HepG2 (cell line): ENCODE measurements around the gene TRMT6. TPM values are rescaled to one million over a fixed set of nuclear protein-coding genes. Genes with fewer than 3 reads are reported as not detected.

Experiments
- ATAC-seq: fragments of 200-7000 bp; cut with Tn5 transposase; 3 replicates; pipeline ENCODE4 v1.9.1; 2020; ENCODE audit warnings: mild to moderate bottlenecking, moderate library complexity
- BruUV-seq: library from RNA; stranded (reverse); fragments of 400-500 nt; replicated peaks from 2 replicates; lab custom pipeline; 2021; lab: Mats Ljungman, UMichigan
- CTCF ChIA-PET: fragments of 300-600 bp; formaldehyde crosslinking; extraction: SDS; loops from one replicate; lab custom pipeline; 2021; ENCODE audit warnings: low total read pairs, inconsistent platforms, low intra/inter-chr PET ratio; lab: Yijun Ruan, JAX
- POLR2A ChIA-PET: fragments of 350-600 bp; sonication (Branson Sonifier 250); formaldehyde crosslinking; loops from one replicate; lab custom pipeline; 2020; ENCODE audit warnings: antibody characterized with exemption, inconsistent platforms; lab: Yijun Ruan, JAX
- DNase-seq: peaks from one replicate; pipeline ENCODE4 v3.0.0-alpha.2; 2015; ENCODE audit warnings: low spot score
- FAIRE-seq: peaks from 3 replicates; lab custom pipeline; 2011; peaks lifted over from hg19 to GRCh38; lab: Jason Lieb, UNC
- H2AFZ ChIP-seq: one replicate; pipeline ENCODE4 v1.6.1; 2011; ENCODE audit warnings: low read length, inconsistent platforms
- H3K27ac ChIP-seq: fragments of 300-600 bp; 3 replicates; pipeline ENCODE4 v1.8.0; 2011; ENCODE audit warnings: mixed run types, mild to moderate bottlenecking, mixed read lengths, low read length, inconsistent platforms; ENCODE audit not compliant: insufficient read depth; ENCODE audit errors: extremely low read length
- H3K27me3 ChIP-seq, 2 experiments: fragments of 200-600 bp in 1 of 2; 2 replicates in 1 of 2; 3 replicates in 1 of 2; pipeline versions ENCODE4 v1.6.0 to v1.8.0; 2011; ENCODE audit warnings: low read length in 2 of 2, mild to moderate bottlenecking in 2 of 2, moderate library complexity in 2 of 2, inconsistent platforms in 1 of 2; ENCODE audit not compliant: insufficient read depth in 2 of 2, control insufficient read depth in 1 of 2
- H3K36me3 ChIP-seq, 2 experiments: fragments of 200-600 bp in 1 of 2; replicated peaks in 1 of 2; 2 replicates in 1 of 2; 3 replicates in 1 of 2; pipeline versions ENCODE4 v1.5.1 to v1.8.0; 2011; ENCODE audit warnings: low read length in 2 of 2, inconsistent platforms in 1 of 2; ENCODE audit not compliant: insufficient read depth in 2 of 2, control insufficient read depth in 1 of 2
- H3K4me1 ChIP-seq: 2 replicates; pipeline ENCODE4 v1.5.1; 2012; ENCODE audit warnings: low read length, inconsistent platforms; ENCODE audit not compliant: insufficient read depth
- H3K4me2 ChIP-seq: 2 replicates; pipeline ENCODE4 v1.6.0; 2011; ENCODE audit warnings: low read depth, low read length, inconsistent platforms
- H3K4me3 ChIP-seq, 3 experiments: fragments of 200-600 bp in 1 of 3; sonication (generic), shearing (Covaris generic) in 1 of 3; replicated peaks in 1 of 3; 2 replicates each; pipeline ENCODE4 v1.5.1; 2011 to 2016; ENCODE audit warnings: low read length in 3 of 3, inconsistent platforms in 2 of 3, low read depth in 2 of 3, mild to moderate bottlenecking in 2 of 3, control low read depth in 1 of 3, mixed read lengths in 1 of 3; ENCODE audit not compliant: insufficient read depth in 1 of 3
- H3K79me2 ChIP-seq: one replicate; pipeline ENCODE4 v1.6.1; 2011; ENCODE audit warnings: low read length, inconsistent platforms; ENCODE audit not compliant: insufficient read depth
- H3K9ac ChIP-seq: 2 replicates; pipeline ENCODE4 v1.6.0; 2011; ENCODE audit warnings: mild to moderate bottlenecking, low read depth, low read length, inconsistent platforms; ENCODE audit not compliant: insufficient read depth
- H3K9me3 ChIP-seq: 2 replicates; pipeline ENCODE4 v1.5.1; 2012; ENCODE audit warnings: mild to moderate bottlenecking, low read length
- H4K20me1 ChIP-seq: 2 replicates; pipeline ENCODE4 v1.6.0; 2011; ENCODE audit warnings: inconsistent platforms, mild to moderate bottlenecking, low read length, moderate library complexity; ENCODE audit not compliant: insufficient read depth
- ATRX ChIP-seq: sonication (generic); formaldehyde crosslinking; IDR thresholded peaks from 2 replicates; pipeline ENCODE4 v1.4.0; 2020; ENCODE audit warnings: missing genetic modification reagents, borderline replicate concordance
- EEA1 ChIP-seq: sonication (generic); formaldehyde crosslinking; IDR thresholded peaks from 2 replicates; pipeline ENCODE4 v1.5.1; 2020; ENCODE audit warnings: mild to moderate bottlenecking, missing genetic modification reagents, borderline replicate concordance
- HNF4G ChIP-seq, 2 experiments: sonication (generic) in 1 of 2; formaldehyde crosslinking in 1 of 2; IDR thresholded peaks; 2 replicates each; pipeline versions ENCODE4 v1.4.0 to v1.6.1; 2011 to 2020; ENCODE audit warnings: borderline replicate concordance in 2 of 2, low read depth in 2 of 2, mild to moderate bottlenecking in 2 of 2, low read length in 1 of 2, missing genetic modification reagents in 1 of 2, moderate library complexity in 1 of 2
- MED1 ChIP-seq: sonication (generic); formaldehyde crosslinking; IDR thresholded peaks from 2 replicates; pipeline ENCODE4 v1.4.0; 2020; ENCODE audit warnings: missing genetic modification reagents
- PRMT3 ChIP-seq: sonication (generic); formaldehyde crosslinking; IDR thresholded peaks from 2 replicates; pipeline ENCODE4 v1.8.1; 2022; ENCODE audit warnings: low read depth, mild to moderate bottlenecking, moderate library complexity, missing genetic modification reagents, borderline replicate concordance
- TGIF2 ChIP-seq: IDR thresholded peaks from 2 replicates; pipeline ENCODE4 v1.6.1; 2016; ENCODE audit warnings: control low read depth, missing compliant biosample characterization
- THAP11 ChIP-seq: IDR thresholded peaks from 2 replicates; pipeline ENCODE4 v1.6.1; 2016; ENCODE audit warnings: missing biosample characterization, missing genetic modification reagents
- ZMAT3 ChIP-seq: sonication (generic); formaldehyde crosslinking; conservative IDR thresholded peaks from 2 replicates; pipeline ENCODE4 v1.7.0; 2021; ENCODE audit warnings: missing genetic modification reagents
- ZNF354B ChIP-seq: sonication (generic); formaldehyde crosslinking; IDR thresholded peaks from 2 replicates; pipeline ENCODE4 v1.8.0; 2022; ENCODE audit warnings: mild to moderate bottlenecking, missing genetic modification reagents
- ZSCAN12 ChIP-seq: sonication (generic); formaldehyde crosslinking; IDR thresholded peaks from 2 replicates; pipeline ENCODE4 v1.9.0; 2021; ENCODE audit warnings: mild to moderate bottlenecking, missing genetic modification reagents
- WGBS: methylation state at CpG from one replicate; pipeline ENCODE4 v1.1.6; 2017; ENCODE audit warnings: low lambda C conversion rate; 5-methylcytosine and 5-hydroxymethylcytosine counted together
- in situ Hi-C: cut with HindIII; loops from 2 replicates; pipeline ENCODE4 v1.10.0; 2017; ENCODE audit warnings: low pct_unique_long_range_greater_than_20kb; ENCODE audit not compliant: extremely low pct_ligation_motif_present
- intact Hi-C: fragments of 100-400 bp; cut with micrococcal nuclease; formaldehyde crosslinking; loops from one replicate; pipeline ENCODE4 v1.10.0; 2022; ENCODE audit not compliant: unreplicated experiment
- polyA plus RNA-seq, 8 experiments: library from polyadenylated mRNA; depleted of rRNA in 3 of 8; stranded (reverse) in 7 of 8; unstranded in 1 of 8; fragments of >200 nt; fragmentation: Illumina TruSeq in 4 of 8; extraction: Trizol in 4 of 8; gene quantifications; 2 replicates each; pipeline versions ENCODE4 v1.2.1 to v1.2.3, GENCODE V29; 2011 to 2016; ENCODE audit warnings: low read depth in 4 of 8, missing spikeins in 1 of 8, mixed read lengths in 1 of 8; ENCODE audit not compliant: insufficient read depth in 1 of 8
- total RNA-seq, 5 experiments: library from RNA; depleted of rRNA; stranded (reverse); fragments of >200 nt; fragmentation: Illumina TruSeq; extraction: Trizol; gene quantifications; 2 replicates each; pipeline ENCODE4 v1.2.3, GENCODE V29; 2016; ENCODE audit warnings: low read depth in 1 of 5
- TF ChIP-seq, protein P1 (sequence below): sonication (generic); formaldehyde crosslinking; IDR thresholded peaks from 2 replicates; pipeline ENCODE4 v1.5.0; 2020; ENCODE audit warnings: missing genetic modification reagents, mild to moderate bottlenecking, borderline replicate concordance
- TF ChIP-seq, protein P2 (sequence below): sonication (generic); formaldehyde crosslinking; IDR thresholded peaks from 2 replicates; pipeline ENCODE4 v1.4.0; 2020; ENCODE audit warnings: low read depth, mild to moderate bottlenecking, missing genetic modification reagents
- TF ChIP-seq, protein P3 (sequence below): sonication (generic); formaldehyde crosslinking; conservative IDR thresholded peaks from 2 replicates; pipeline ENCODE4 v1.4.0; 2020; ENCODE audit warnings: missing genetic modification reagents
- TF ChIP-seq, protein P4 (sequence below): sonication (generic); formaldehyde crosslinking; IDR thresholded peaks from 2 replicates; pipeline ENCODE4 v1.4.0; 2020; ENCODE audit warnings: missing genetic modification reagents, borderline replicate concordance

Gene TRMT6
- total and polyA plus RNA-seq, 2 of the 13 experiments (the other 11 are each of a cell fraction or from before 2014, with no cell fraction given) = 10.5 to 37.8 TPM

DNA sequence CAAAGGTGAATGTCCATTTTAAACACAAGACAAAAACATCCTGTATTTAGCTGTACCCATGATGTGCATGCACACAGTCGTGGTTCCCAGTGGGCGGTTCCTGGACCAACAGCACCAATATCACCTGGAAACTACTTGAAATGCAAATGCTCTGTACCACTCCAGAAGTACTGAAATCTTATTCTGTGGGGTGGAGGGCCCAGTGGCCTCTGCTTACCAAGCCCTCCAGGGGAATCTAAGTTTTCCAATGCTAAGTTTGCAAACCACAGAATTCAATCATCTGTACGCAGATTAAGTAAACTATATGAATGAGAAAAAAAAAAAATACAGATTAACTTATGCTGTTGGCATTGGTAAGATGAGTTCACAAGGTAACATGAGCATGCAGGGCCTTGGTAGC lies 14.1 kb downstream of the TRMT6 start:
- Histone ChIP-seq H3K27me3 (no peaks in the 10 kb centered on the region), H3K4me3 (no peak overlapping the region), H3K36me3 (peaks cover 13 to 19% of the 10 kb centered on the region in 2 experiments), H3K79me2 (no peaks in the 10 kb centered on the region), H3K4me2 (no peak overlapping the region), H3K9ac (no peak overlapping the region), H4K20me1 (no peaks in the 10 kb centered on the region), H3K27ac (no peak overlapping the region), H3K9me3 (no peaks in the 10 kb centered on the region), H2AFZ (no peak overlapping the region), H3K4me1 (peaks cover 9% of the 10 kb centered on the region; the same call in 1 of the 2 replicates)
- FAIRE-seq = no peak
- intact Hi-C loops = no loop called here
- POLR2A ChIA-PET = no interaction called here
- CTCF ChIA-PET = no interaction called here
- ATAC-seq = no peak
- in situ Hi-C loops = no loop called here
- no TSS peak for BruUV-seq
- DNase-seq = no peak
- WGBS = 88% methylated on average over 3 of the region's 3 CpGs
- TF ChIP-seq HNF4G (IDR thresholded peaks at IDR 0.05; ENCODE audit: borderline replicate concordance, low read depth, low read length) (no peak), HNF4G (CRISPR knock-in tag; IDR thresholded peaks at IDR 0.05; ENCODE audit: borderline replicate concordance, low read depth) (no peak), ZMAT3 (CRISPR knock-in tag) (no peak), EEA1 (CRISPR knock-in tag) (no peak), THAP11 (CRISPR knock-in tag) (no peak), ATRX (CRISPR knock-in tag) (no peak), ZSCAN12 (CRISPR knock-in tag) (no peak), TGIF2 (CRISPR knock-in tag) (no peak), PRMT3 (no peak), MED1 (CRISPR knock-in tag) (no peak), ZNF354B (CRISPR knock-in tag) (no peak)
- TF ChIP-seq, protein P1, sequence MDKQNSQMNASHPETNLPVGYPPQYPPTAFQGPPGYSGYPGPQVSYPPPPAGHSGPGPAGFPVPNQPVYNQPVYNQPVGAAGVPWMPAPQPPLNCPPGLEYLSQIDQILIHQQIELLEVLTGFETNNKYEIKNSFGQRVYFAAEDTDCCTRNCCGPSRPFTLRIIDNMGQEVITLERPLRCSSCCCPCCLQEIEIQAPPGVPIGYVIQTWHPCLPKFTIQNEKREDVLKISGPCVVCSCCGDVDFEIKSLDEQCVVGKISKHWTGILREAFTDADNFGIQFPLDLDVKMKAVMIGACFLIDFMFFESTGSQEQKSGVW = no peak
- TF ChIP-seq, protein P2, sequence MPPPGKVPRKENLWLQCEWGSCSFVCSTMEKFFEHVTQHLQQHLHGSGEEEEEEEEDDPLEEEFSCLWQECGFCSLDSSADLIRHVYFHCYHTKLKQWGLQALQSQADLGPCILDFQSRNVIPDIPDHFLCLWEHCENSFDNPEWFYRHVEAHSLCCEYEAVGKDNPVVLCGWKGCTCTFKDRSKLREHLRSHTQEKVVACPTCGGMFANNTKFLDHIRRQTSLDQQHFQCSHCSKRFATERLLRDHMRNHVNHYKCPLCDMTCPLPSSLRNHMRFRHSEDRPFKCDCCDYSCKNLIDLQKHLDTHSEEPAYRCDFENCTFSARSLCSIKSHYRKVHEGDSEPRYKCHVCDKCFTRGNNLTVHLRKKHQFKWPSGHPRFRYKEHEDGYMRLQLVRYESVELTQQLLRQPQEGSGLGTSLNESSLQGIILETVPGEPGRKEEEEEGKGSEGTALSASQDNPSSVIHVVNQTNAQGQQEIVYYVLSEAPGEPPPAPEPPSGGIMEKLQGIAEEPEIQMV = no peak
- TF ChIP-seq, protein P3, sequence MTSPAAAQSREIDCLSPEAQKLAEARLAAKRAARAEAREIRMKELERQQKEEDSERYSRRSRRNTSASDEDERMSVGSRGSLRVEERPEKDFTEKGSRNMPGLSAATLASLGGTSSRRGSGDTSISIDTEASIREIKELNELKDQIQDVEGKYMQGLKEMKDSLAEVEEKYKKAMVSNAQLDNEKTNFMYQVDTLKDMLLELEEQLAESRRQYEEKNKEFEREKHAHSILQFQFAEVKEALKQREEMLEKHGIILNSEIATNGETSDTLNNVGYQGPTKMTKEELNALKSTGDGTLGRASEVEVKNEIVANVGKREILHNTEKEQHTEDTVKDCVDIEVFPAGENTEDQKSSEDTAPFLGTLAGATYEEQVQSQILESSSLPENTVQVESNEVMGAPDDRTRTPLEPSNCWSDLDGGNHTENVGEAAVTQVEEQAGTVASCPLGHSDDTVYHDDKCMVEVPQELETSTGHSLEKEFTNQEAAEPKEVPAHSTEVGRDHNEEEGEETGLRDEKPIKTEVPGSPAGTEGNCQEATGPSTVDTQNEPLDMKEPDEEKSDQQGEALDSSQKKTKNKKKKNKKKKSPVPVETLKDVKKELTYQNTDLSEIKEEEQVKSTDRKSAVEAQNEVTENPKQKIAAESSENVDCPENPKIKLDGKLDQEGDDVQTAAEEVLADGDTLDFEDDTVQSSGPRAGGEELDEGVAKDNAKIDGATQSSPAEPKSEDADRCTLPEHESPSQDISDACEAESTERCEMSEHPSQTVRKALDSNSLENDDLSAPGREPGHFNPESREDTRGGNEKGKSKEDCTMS (CRISPR knock-in tag) = no peak
- TF ChIP-seq, protein P4, sequence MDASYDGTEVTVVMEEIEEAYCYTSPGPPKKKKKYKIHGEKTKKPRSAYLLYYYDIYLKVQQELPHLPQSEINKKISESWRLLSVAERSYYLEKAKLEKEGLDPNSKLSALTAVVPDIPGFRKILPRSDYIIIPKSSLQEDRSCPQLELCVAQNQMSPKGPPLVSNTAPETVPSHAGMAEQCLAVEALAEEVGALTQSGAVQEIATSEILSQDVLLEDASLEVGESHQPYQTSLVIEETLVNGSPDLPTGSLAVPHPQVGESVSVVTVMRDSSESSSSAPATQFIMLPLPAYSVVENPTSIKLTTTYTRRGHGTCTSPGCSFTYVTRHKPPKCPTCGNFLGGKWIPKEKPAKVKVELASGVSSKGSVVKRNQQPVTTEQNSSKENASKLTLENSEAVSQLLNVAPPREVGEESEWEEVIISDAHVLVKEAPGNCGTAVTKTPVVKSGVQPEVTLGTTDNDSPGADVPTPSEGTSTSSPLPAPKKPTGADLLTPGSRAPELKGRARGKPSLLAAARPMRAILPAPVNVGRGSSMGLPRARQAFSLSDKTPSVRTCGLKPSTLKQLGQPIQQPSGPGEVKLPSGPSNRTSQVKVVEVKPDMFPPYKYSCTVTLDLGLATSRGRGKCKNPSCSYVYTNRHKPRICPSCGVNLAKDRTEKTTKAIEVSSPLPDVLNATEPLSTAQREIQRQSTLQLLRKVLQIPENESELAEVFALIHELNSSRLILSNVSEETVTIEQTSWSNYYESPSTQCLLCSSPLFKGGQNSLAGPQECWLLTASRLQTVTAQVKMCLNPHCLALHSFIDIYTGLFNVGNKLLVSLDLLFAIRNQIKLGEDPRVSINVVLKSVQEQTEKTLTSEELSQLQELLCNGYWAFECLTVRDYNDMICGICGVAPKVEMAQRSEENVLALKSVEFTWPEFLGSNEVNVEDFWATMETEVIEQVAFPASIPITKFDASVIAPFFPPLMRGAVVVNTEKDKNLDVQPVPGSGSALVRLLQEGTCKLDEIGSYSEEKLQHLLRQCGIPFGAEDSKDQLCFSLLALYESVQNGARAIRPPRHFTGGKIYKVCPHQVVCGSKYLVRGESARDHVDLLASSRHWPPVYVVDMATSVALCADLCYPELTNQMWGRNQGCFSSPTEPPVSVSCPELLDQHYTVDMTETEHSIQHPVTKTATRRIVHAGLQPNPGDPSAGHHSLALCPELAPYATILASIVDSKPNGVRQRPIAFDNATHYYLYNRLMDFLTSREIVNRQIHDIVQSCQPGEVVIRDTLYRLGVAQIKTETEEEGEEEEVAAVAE (CRISPR knock-in tag) = no peak
